ENCODE data around the gene OR5P2. TPM values are rescaled to one million over a fixed set of nuclear protein-coding genes. Genes with fewer than 3 reads are reported as not detected.

OR5P2 gene, protein sequence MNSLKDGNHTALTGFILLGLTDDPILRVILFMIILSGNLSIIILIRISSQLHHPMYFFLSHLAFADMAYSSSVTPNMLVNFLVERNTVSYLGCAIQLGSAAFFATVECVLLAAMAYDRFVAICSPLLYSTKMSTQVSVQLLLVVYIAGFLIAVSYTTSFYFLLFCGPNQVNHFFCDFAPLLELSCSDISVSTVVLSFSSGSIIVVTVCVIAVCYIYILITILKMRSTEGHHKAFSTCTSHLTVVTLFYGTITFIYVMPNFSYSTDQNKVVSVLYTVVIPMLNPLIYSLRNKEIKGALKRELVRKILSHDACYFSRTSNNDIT
- not detected in 5 replicates for total RNA-seq (2022; extraction: Qiagen RNA extraction; ENCODE audit: low read depth)

DNA sequence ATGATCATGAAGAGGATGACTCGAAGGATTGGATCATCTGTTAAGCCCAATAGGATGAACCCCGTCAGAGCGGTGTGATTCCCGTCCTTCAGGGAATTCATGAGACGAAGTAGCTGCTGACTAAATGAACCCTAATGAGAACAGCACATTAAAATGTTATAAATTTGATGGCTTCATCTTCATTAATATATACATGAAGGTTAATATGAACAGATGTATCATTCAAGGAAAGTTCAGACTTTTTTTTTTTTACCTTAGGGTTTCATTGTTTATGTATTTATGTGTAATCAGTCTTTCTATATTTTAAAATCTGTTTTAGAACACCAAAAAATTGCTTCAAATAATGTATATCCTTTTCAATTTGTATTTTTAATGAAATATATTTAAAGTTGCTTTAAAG lies at the start of gene OR5P2:
OR5P2 (minus strand) TSS at position 101 of the 400 bp plus-strand sequence; CDS start at position 101, 0 bp downstream.

DNA sequence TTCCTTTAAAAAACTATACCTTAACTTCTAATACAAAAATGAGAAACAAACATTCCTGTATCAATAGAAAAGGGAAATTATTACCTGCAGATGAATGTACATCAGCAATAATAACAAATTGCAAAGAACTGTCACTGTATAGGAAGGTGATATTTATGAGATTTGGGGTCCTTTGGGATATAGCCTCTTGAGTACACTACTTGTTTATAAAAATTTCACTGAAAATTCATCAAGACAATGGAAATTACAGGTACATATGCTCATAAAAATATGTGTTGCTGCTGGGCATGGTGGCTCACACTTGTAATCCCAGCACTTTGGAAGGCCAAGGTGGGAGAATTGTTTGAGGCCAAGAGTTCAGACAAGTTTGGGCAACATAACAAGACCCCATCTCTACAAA lies 34.0 kb upstream of the OR5P2 start, which contains the start of gene OR5P3:
OR5P3 (minus strand) TSS at position 101 of the 400 bp plus-strand sequence.

Other genes with a start within 250 kb of the OR5P2 start
- 4.0 to 6.8 TPM (median 4.4 TPM) in 5 replicates for gene CYB5R2, start 123.4 kb downstream of the OR5P2 start, total RNA-seq (2022; extraction: Qiagen RNA extraction; ENCODE audit: low read depth)
- not detected in 5 replicates for gene OVCH2, start 90.5 kb downstream of the OR5P2 start, total RNA-seq (2022; extraction: Qiagen RNA extraction; ENCODE audit: low read depth)
- gene OR5P3, start 33.9 kb upstream of the OR5P2 start, total RNA-seq (2022; extraction: Qiagen RNA extraction; ENCODE audit: low read depth), result not detected in 5 replicates
- gene OR10A6, start 134.3 kb upstream of the OR5P2 start, total RNA-seq (2022; extraction: Qiagen RNA extraction; ENCODE audit: low read depth), result not detected in 5 replicates
- not detected in 5 replicates for gene OR10A3, start 144.8 kb upstream of the OR5P2 start, total RNA-seq (2022; extraction: Qiagen RNA extraction; ENCODE audit: low read depth)
- not detected in 5 replicates for gene NLRP10, start 168.5 kb upstream of the OR5P2 start, total RNA-seq (2022; extraction: Qiagen RNA extraction; ENCODE audit: low read depth)
- 319 to 415 TPM (median 335 TPM) in 5 replicates for gene EIF3F, start 190.4 kb upstream of the OR5P2 start, total RNA-seq (2022; extraction: Qiagen RNA extraction; ENCODE audit: low read depth)

Measured in A549 treated with GW870086 at 1 μM for 4 hours (cell line).